Brain pericyte (primary cell): ENCODE data around the gene MST1.

Experiments
- DNase-seq: peaks from one replicate; pipeline ENCODE4 v3.0.0-alpha.2; 2012; ENCODE audit warnings: low read depth, low spot score

The MST1 gene

DNA sequence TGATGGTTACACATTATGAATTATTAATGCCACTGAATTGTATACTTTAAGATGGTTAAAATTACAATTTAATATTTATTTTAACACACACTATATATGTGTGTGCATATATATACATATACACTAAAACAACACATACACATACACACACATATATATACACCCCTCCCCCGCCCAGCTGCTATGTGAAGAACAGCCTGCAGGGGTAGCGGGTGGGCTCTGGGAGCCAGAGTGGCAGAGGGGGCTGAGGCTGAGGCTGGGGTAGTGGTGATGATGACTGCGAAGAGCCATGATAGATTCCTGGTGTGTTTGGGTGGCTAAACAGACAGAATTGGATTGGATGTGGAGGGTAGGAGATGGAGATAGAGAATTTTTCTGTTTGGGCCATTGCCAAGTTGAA, 54.5 kb downstream of the MST1 start:
- DNase-seq, result no peak
